OCI-LY7 (cell line): Measurements from ENCODE around the gene DPYD.

Experiments
- CTCF ChIP-seq: fragments of 200-600 bp; sonication (generic); conservative IDR thresholded peaks from 2 replicates; pipeline ENCODE4 v1.5.1; 2014; ENCODE audit warnings: mild to moderate bottlenecking, antibody characterized with exemption, low read length, moderate library complexity, mixed read lengths
- EZH2phosphoT487 ChIP-seq: fragments of 200-600 bp; sonication (generic); IDR thresholded peaks from 2 replicates; pipeline ENCODE4 v1.6.1; 2018; ENCODE audit warnings: low read depth, borderline replicate concordance, mild to moderate bottlenecking, mixed run types, antibody characterized with exemption, low read length, moderate library complexity, mixed read lengths

GRCh38 chr1:97090725-97091124 is 830.1 kb downstream of the DPYD start:
- TF ChIP-seq CTCF, result no peak
- no peak for TF ChIP-seq EZH2phosphoT487
